ENCODE data around the gene MFNG. TPM values are rescaled to one million over a fixed set of nuclear protein-coding genes. Genes with fewer than 3 reads are reported as not detected.

MFNG gene
- total RNA-seq, 3 donors from 2014 or later (not counting 1 experiment from before 2014, with no cell fraction given): 75.3 to 111 (median 110) TPM

GRCh38 chr22:37432708-37433054, 53.5 kb downstream of the MFNG start:
- Mint-ChIP-seq H3K4me3 (no peak overlapping the region), H3K27ac (no peak overlapping the region), H3K27me3 (ENCODE audit: low read depth in 2 of 2) (peaks cover 36 to 40% of the 10 kb centered on the region in 2 donors), H3K4me1 (no peaks in the 10 kb centered on the region), H3K9me3 (no peaks in the 10 kb centered on the region), H3K36me3 (no peaks in the 10 kb centered on the region)
- Histone ChIP-seq H3K27me3 (ENCODE audit: control insufficient read depth, insufficient read depth, low read length) (peaks cover 21% of the 10 kb centered on the region), H3K36me3 (ENCODE audit: control insufficient read depth, insufficient read depth, low read length) (no peaks in the 10 kb centered on the region), H3K4me1 (ENCODE audit: control insufficient read depth, insufficient read depth, low read length) (peaks cover 7% of the 10 kb centered on the region), H3K9me3 (ENCODE audit: control insufficient read depth, insufficient read depth, low read length) (no peaks in the 10 kb centered on the region), H3K27ac (ENCODE audit: low read length) (no peak overlapping the region), H3K4me3 (ENCODE audit: low read length) (no peak overlapping the region)
- TF ChIP-seq, protein P1, sequence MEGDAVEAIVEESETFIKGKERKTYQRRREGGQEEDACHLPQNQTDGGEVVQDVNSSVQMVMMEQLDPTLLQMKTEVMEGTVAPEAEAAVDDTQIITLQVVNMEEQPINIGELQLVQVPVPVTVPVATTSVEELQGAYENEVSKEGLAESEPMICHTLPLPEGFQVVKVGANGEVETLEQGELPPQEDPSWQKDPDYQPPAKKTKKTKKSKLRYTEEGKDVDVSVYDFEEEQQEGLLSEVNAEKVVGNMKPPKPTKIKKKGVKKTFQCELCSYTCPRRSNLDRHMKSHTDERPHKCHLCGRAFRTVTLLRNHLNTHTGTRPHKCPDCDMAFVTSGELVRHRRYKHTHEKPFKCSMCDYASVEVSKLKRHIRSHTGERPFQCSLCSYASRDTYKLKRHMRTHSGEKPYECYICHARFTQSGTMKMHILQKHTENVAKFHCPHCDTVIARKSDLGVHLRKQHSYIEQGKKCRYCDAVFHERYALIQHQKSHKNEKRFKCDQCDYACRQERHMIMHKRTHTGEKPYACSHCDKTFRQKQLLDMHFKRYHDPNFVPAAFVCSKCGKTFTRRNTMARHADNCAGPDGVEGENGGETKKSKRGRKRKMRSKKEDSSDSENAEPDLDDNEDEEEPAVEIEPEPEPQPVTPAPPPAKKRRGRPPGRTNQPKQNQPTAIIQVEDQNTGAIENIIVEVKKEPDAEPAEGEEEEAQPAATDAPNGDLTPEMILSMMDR (IDR thresholded peaks at IDR 0.05): no peak
- intact Hi-C loops (cut with micrococcal nuclease): no loop called here
- no peak for DNase-seq
- ATAC-seq: no peak
- 89% methylated on average over 3 of the region's 3 CpGs for WGBS (ENCODE audit: insufficient coverage)

- no peaks in the 10 kb centered on the region for H3K36me3 Mint-ChIP-seq
- Histone ChIP-seq H3K27ac (ENCODE audit: low read length) (no peak overlapping the region), H3K4me3 (ENCODE audit: low read length) (no peak overlapping the region), H3K36me3 (ENCODE audit: control insufficient read depth, insufficient read depth, low read length) (no peaks in the 10 kb centered on the region), H3K9me3 (ENCODE audit: control insufficient read depth, insufficient read depth, low read length) (no peaks in the 10 kb centered on the region), H3K27me3 (ENCODE audit: control insufficient read depth, insufficient read depth, low read length) (peaks cover 23% of the 10 kb centered on the region), H3K4me1 (ENCODE audit: control insufficient read depth, insufficient read depth, low read length) (peaks cover 10% of the 10 kb centered on the region)
- peaks cover 36 to 39% of the 10 kb centered on the region in 2 donors for H3K27me3 Mint-ChIP-seq (ENCODE audit: low read depth in 2 of 2)
- no peak overlapping the region for H3K27ac Mint-ChIP-seq
- no peak overlapping the region for H3K4me3 Mint-ChIP-seq
- WGBS (ENCODE audit: insufficient coverage): 80% methylated on average over 13 of the region's 14 CpGs
- intact Hi-C loops (cut with micrococcal nuclease): no loop called here
- H3K9me3 Mint-ChIP-seq: no peaks in the 10 kb centered on the region
- ATAC-seq (no peak), DNase-seq (no peak)
- TF ChIP-seq, protein P1 (IDR thresholded peaks at IDR 0.05): no peak
- peaks cover 0 to 3% of the 10 kb centered on the region in 2 donors for H3K4me1 Mint-ChIP-seq
Measured at GRCh38 chr22:37431801-37432707, 54.1 kb downstream of the MFNG start.

DNA sequence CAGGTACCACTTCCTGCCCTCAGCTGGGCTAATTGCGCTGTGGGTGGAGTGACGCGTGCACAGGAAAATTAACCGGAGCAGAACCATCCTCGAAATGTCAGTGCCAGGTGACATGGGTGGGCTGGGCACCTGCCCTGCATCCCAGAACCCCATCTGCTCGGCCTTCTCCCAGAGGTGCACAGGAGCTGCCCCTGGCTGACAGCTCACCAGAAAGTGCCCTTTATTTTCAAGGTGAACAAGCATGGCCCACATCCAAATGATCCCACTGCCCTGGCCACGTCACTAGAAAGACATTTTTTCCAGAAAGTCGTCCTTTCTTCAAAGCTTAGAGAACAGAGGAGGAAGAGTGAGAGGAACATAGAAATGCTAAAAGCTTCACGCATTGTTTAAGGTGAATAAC, 54.8 kb downstream of the MFNG start:
- Histone ChIP-seq H3K4me1 (ENCODE audit: control insufficient read depth, insufficient read depth, low read length) (peaks cover 15% of the 10 kb centered on the region), H3K27ac (ENCODE audit: low read length) (no peak overlapping the region), H3K4me3 (ENCODE audit: low read length) (no peak overlapping the region), H3K36me3 (ENCODE audit: control insufficient read depth, insufficient read depth, low read length) (no peaks in the 10 kb centered on the region), H3K9me3 (ENCODE audit: control insufficient read depth, insufficient read depth, low read length) (no peaks in the 10 kb centered on the region), H3K27me3 (ENCODE audit: control insufficient read depth, insufficient read depth, low read length) (peaks cover 29% of the 10 kb centered on the region)
- H3K27ac Mint-ChIP-seq: no peak overlapping the region
- TF ChIP-seq, protein P1 (IDR thresholded peaks at IDR 0.05): no peak
- WGBS (ENCODE audit: insufficient coverage): 93% methylated on average over 9 of the region's 9 CpGs
- no peak overlapping the region for H3K4me3 Mint-ChIP-seq
- H3K9me3 Mint-ChIP-seq: no peaks in the 10 kb centered on the region
- ATAC-seq: no peak
- H3K36me3 Mint-ChIP-seq: no peaks in the 10 kb centered on the region
- H3K4me1 Mint-ChIP-seq: peaks cover 0 to 6% of the 10 kb centered on the region in 2 donors
- DNase-seq: no peak
- peaks cover 35 to 39% of the 10 kb centered on the region in 2 donors for H3K27me3 Mint-ChIP-seq (ENCODE audit: low read depth in 2 of 2)
- intact Hi-C loops (cut with micrococcal nuclease): no loop called here
